ENCODE data around the gene STAC2. TPM values are rescaled to one million over a fixed set of nuclear protein-coding genes. Genes with fewer than 3 reads are reported as not detected.

The STAC2 gene
- total RNA-seq, 1 experiment from 2014 or later: 0.08 TPM

- Histone ChIP-seq H3K27ac (ENCODE audit: low read length) (no peak overlapping the region), H3K27me3 (ENCODE audit: control insufficient read depth, insufficient read depth, low read length) (no peaks in the 10 kb centered on the region), H3K36me3 (ENCODE audit: control insufficient read depth, insufficient read depth, low read length) (no peaks in the 10 kb centered on the region), H3K4me1 (ENCODE audit: control insufficient read depth, insufficient read depth, low read length) (peaks cover 5% of the 10 kb centered on the region; the same call in 1 of the 2 replicates), H3K9me3 (ENCODE audit: control insufficient read depth, insufficient read depth, low read depth, low read length) (no peaks in the 10 kb centered on the region), H3K4me3 (ENCODE audit: low read depth in 2 of 2, low read length in 2 of 2) (no peak overlapping the region)
- in situ Hi-C loops (cut with HindIII; ENCODE audit: low pct_unique_long_range_greater_than_20kb, low sequenced_read_pairs): no loop called here
- DNase-seq (ENCODE audit: low read depth, low spot score) (no peak), ATAC-seq (no peak; the same call in 1 of the 2 replicates)
- CTCF ChIA-PET: interaction anchor here (0.5 kb wide), 1 partner anchor 233 kb away, joined by 4 read pairs; no protein-coding TSS in a partner anchor
- BruUV-seq (replicated peaks): no TSS peak
- POLR2A ChIA-PET: no interaction called here
- TF ChIP-seq REST (IDR thresholded peaks at IDR 0.05; ENCODE audit: insufficient read depth in 1 of 2, low read depth in 2 of 2, low read length in 1 of 2): no peak
- TF ChIP-seq CTCF (IDR thresholded peaks at IDR 0.05): no peak
- TF ChIP-seq POLR2AphosphoS5 (IDR thresholded peaks at IDR 0.05; ENCODE audit: low read depth, low read length): no peak
- TF ChIP-seq TCF7L2 (IDR thresholded peaks at IDR 0.05; ENCODE audit: low read depth, low read length): no peak
- no peak for TF ChIP-seq SIN3A (IDR thresholded peaks at IDR 0.05; ENCODE audit: borderline replicate concordance, insufficient read depth, low read depth, low read length)
- intact Hi-C loops (cut with micrococcal nuclease; ENCODE audit: unreplicated experiment): no loop called here
These were observed 16.9 kb downstream of the STAC2 start for GRCh38 chr17:39208893-39209292.

GRCh38 chr17:39208136-39208535 lies 17.6 kb downstream of the STAC2 start:
- no peaks in the 10 kb centered on the region for H3K9me3 ChIP-seq (ENCODE audit: control insufficient read depth, insufficient read depth, low read depth, low read length)
- intact Hi-C loops (cut with micrococcal nuclease; ENCODE audit: unreplicated experiment): no loop called here
- TF ChIP-seq CTCF (IDR thresholded peaks at IDR 0.05): no peak
- no peak for TF ChIP-seq REST (IDR thresholded peaks at IDR 0.05; ENCODE audit: insufficient read depth in 1 of 2, low read depth in 2 of 2, low read length in 1 of 2)
- no peak for TF ChIP-seq POLR2AphosphoS5 (IDR thresholded peaks at IDR 0.05; ENCODE audit: low read depth, low read length)
- no peak for TF ChIP-seq TCF7L2 (IDR thresholded peaks at IDR 0.05; ENCODE audit: low read depth, low read length)
- no peak for TF ChIP-seq SIN3A (IDR thresholded peaks at IDR 0.05; ENCODE audit: borderline replicate concordance, insufficient read depth, low read depth, low read length)
- in situ Hi-C loops (cut with HindIII; ENCODE audit: low pct_unique_long_range_greater_than_20kb, low sequenced_read_pairs): no loop called here
- ChIA-PET POLR2A (no interaction called here), CTCF (interaction anchor here (2.7 kb wide), 1 partner anchor 37 kb away, joined by 26 read pairs; no protein-coding TSS in a partner anchor)
- H3K4me3 ChIP-seq (ENCODE audit: low read depth in 2 of 2, low read length in 2 of 2): no peak overlapping the region
- DNase-seq (ENCODE audit: low read depth, low spot score): no peak
- no peak for ATAC-seq
- H3K4me1 ChIP-seq (ENCODE audit: control insufficient read depth, insufficient read depth, low read length): peaks cover 5% of the 10 kb centered on the region; the same call in 1 of the 2 replicates
- H3K27me3 ChIP-seq (ENCODE audit: control insufficient read depth, insufficient read depth, low read length): no peaks in the 10 kb centered on the region
- BruUV-seq (replicated peaks): no TSS peak
- H3K36me3 ChIP-seq (ENCODE audit: control insufficient read depth, insufficient read depth, low read length): no peaks in the 10 kb centered on the region
- H3K27ac ChIP-seq (ENCODE audit: low read length): no peak overlapping the region
